ENCODE measurements around the gene ZNF607.

Gene ZNF607

DNA sequence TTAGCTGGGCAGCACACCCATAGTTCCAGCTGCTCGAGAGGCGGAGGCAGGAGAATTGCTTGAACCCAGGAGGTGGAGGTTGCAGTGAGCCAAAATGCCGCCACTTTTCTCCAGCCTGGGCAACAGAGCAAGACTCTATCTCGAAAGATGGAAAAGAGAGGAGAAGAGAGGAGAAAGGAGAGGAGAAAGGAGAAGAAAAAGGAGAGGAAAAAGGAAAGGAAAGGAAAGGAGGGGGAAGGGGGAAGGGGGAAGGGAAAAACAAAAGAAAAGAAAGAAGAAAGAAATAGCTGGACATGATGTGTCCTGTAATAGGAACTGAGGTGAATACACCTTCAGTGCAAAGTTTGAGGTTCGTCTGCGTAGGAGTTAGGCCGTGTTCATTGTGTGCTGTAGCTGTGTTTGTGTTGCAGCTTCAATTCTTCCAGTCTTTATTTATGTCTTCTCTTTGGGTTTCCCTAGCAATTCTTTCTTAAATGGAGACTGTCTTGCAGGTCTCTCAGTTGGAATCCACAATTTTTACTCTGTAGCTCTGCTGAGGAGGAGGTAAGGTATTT lies 13.4 kb downstream of the ZNF607 start:
- TF ChIP-seq, protein P1, sequence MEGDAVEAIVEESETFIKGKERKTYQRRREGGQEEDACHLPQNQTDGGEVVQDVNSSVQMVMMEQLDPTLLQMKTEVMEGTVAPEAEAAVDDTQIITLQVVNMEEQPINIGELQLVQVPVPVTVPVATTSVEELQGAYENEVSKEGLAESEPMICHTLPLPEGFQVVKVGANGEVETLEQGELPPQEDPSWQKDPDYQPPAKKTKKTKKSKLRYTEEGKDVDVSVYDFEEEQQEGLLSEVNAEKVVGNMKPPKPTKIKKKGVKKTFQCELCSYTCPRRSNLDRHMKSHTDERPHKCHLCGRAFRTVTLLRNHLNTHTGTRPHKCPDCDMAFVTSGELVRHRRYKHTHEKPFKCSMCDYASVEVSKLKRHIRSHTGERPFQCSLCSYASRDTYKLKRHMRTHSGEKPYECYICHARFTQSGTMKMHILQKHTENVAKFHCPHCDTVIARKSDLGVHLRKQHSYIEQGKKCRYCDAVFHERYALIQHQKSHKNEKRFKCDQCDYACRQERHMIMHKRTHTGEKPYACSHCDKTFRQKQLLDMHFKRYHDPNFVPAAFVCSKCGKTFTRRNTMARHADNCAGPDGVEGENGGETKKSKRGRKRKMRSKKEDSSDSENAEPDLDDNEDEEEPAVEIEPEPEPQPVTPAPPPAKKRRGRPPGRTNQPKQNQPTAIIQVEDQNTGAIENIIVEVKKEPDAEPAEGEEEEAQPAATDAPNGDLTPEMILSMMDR (conservative IDR thresholded peaks at IDR 0.05; ENCODE audit: low read depth, low read length), result no peak
- Histone ChIP-seq H3K4me3 (IDR thresholded peaks at IDR 0.05; ENCODE audit: insufficient read depth, low read depth, low read length) (no peak overlapping the region), H3K36me3 (ENCODE audit: insufficient read depth) (no peaks in the 10 kb centered on the region), H3K27me3 (ENCODE audit: insufficient read depth, low read depth) (no peaks in the 10 kb centered on the region), H3K9ac (no peak overlapping the region), H2AFZ (ENCODE audit: low read depth) (no peak overlapping the region), H3K4me2 (no peak overlapping the region), H4K20me1 (ENCODE audit: insufficient read depth) (no peaks in the 10 kb centered on the region), H3K27ac (no peak overlapping the region), H3K4me1 (ENCODE audit: low read depth, poor library complexity, severe bottlenecking) (no peaks in the 10 kb centered on the region), H3K79me2 (ENCODE audit: insufficient read depth, low read depth) (no peaks in the 10 kb centered on the region)

DNA sequence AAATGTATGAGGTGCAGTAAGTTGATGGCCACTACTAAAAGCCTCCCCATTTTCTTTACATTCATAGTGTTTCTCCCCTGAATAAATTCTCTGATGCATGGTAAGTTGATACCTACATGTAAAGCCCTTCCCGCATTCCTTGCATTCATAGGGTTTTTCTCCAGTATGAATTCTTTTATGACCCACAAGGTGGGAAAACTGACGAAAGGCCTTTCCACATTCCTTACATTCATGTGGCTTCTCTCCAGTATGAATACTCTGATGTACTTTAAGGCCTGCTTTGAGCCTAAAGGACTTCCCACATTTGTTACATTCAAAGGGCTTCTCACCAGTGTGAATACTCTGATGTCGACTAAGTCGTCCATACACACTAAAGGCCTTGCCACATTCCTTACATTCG lies 20.5 kb downstream of the ZNF607 start:
- H4K20me1 ChIP-seq (ENCODE audit: insufficient read depth), result no peaks in the 10 kb centered on the region
- H3K79me2 ChIP-seq (ENCODE audit: insufficient read depth, low read depth), result no peaks in the 10 kb centered on the region
- no peaks in the 10 kb centered on the region for H3K4me1 ChIP-seq (ENCODE audit: low read depth, poor library complexity, severe bottlenecking)
- H3K4me3 ChIP-seq (IDR thresholded peaks at IDR 0.05; ENCODE audit: insufficient read depth, low read depth, low read length), result no peak overlapping the region
- H2AFZ ChIP-seq (ENCODE audit: low read depth), result no peak overlapping the region
- TF ChIP-seq, protein P1 (conservative IDR thresholded peaks at IDR 0.05; ENCODE audit: low read depth, low read length), result no peak
- no peaks in the 10 kb centered on the region for H3K27me3 ChIP-seq (ENCODE audit: insufficient read depth, low read depth)
- H3K4me2 ChIP-seq, result no peak overlapping the region
- H3K9ac ChIP-seq, result no peak overlapping the region
- H3K36me3 ChIP-seq (ENCODE audit: insufficient read depth), result no peaks in the 10 kb centered on the region
- no peak overlapping the region for H3K27ac ChIP-seq

DNA sequence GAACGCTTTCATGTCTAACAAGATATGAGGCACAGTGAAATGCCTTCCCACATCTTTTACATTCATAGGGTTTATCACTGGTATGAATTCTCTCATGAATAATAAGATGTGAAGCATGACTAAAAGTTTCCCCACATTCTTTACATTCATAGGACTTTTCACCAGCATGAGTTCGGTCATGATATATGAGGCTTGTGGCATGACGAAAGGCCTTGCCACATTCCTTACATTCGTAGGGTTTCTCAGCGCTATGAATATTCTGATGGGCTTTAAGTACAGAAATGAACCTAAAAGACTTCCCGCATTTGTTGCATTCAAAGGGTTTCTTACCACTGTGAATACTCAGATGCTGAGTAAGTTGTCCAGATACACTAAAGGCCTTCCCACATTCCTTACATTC lies 21.3 kb downstream of the ZNF607 start:
- Histone ChIP-seq H3K27ac (no peak overlapping the region), H3K4me1 (ENCODE audit: low read depth, poor library complexity, severe bottlenecking) (no peaks in the 10 kb centered on the region), H3K79me2 (ENCODE audit: insufficient read depth, low read depth) (no peaks in the 10 kb centered on the region), H3K4me3 (IDR thresholded peaks at IDR 0.05; ENCODE audit: insufficient read depth, low read depth, low read length) (no peak overlapping the region), H4K20me1 (ENCODE audit: insufficient read depth) (no peaks in the 10 kb centered on the region), H3K27me3 (ENCODE audit: insufficient read depth, low read depth) (no peaks in the 10 kb centered on the region), H3K36me3 (ENCODE audit: insufficient read depth) (no peaks in the 10 kb centered on the region), H3K9ac (no peak overlapping the region), H2AFZ (ENCODE audit: low read depth) (no peak overlapping the region), H3K4me2 (no peak overlapping the region)
- TF ChIP-seq, protein P1 (conservative IDR thresholded peaks at IDR 0.05; ENCODE audit: low read depth, low read length), result no peak

DNA sequence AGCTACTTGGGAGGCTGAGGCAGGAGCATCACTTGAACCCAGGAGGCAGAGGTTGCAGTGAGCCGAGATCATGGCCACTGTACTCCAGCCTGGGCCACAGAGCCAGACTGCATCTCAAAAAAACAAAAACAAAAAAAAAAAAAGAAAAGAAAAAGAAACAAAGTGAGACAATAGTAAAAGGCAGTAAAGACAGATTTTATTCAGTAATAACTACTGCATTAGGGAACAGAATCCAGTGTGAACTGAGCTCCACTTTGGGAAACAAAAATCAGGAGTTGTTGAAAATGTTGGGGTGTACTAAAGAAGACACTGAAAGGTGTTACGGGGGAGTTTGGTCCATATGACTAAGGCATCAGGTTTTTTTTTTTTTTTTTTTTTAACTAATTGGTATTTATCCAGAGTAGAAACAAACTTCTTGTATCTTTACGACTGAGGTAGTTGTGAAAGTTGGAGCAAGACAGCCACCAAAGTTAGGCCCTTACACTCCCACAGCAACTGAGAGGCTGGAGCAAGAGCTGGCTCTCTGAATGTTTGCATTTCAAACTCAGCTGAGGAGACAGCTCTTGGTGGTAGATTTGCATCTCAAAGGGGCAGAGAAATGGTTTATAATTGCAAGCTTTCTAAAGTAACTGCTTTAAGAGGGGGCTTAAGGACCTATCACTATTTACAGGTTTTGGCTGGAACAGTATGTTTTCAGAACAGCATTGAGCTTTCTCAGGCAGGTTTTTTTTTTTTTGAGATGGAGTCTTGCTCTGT lies 24.2 kb downstream of the ZNF607 start:
- H3K79me2 ChIP-seq (ENCODE audit: insufficient read depth, low read depth), result no peaks in the 10 kb centered on the region
- H3K4me2 ChIP-seq, result no peak overlapping the region
- H2AFZ ChIP-seq (ENCODE audit: low read depth), result no peak overlapping the region
- no peak overlapping the region for H3K9ac ChIP-seq
- H3K4me3 ChIP-seq (IDR thresholded peaks at IDR 0.05; ENCODE audit: insufficient read depth, low read depth, low read length), result no peak overlapping the region
- H3K4me1 ChIP-seq (ENCODE audit: low read depth, poor library complexity, severe bottlenecking), result no peaks in the 10 kb centered on the region
- H4K20me1 ChIP-seq (ENCODE audit: insufficient read depth), result no peaks in the 10 kb centered on the region
- no peak overlapping the region for H3K27ac ChIP-seq
- H3K27me3 ChIP-seq (ENCODE audit: insufficient read depth, low read depth), result no peaks in the 10 kb centered on the region
- H3K36me3 ChIP-seq (ENCODE audit: insufficient read depth), result no peaks in the 10 kb centered on the region
- TF ChIP-seq, protein P1 (conservative IDR thresholded peaks at IDR 0.05; ENCODE audit: low read depth, low read length), result no peak
